ENCODE data around the gene PANX1. TPM values are rescaled to one million over a fixed set of nuclear protein-coding genes. Genes with fewer than 3 reads are reported as not detected.

The PANX1 gene
- total and polyA plus RNA-seq, 7 experiments from 2014 or later, result 3.9 to 14.8 (median 5.8) TPM

GRCh38 chr11:94178331-94178730 is 49.7 kb downstream of the PANX1 start:
- Mint-ChIP-seq H3K4me3 (no peak overlapping the region), H3K27ac (no peak overlapping the region)
- CTCF ChIA-PET, result no interaction called here

GRCh38 chr11:94179696-94180095 is 51.1 kb downstream of the PANX1 start:
- POLR2A ChIA-PET, result no interaction called here

More at GRCh38 chr11:94178331-94178730, 49.7 kb downstream of the PANX1 start:
- Mint-ChIP-seq H3K4me1 (peaks cover 0 to 5% (median 4%) of the 10 kb centered on the region in 7 donors), H3K9me3 (no peaks in the 10 kb centered on the region), H3K36me3 (peaks cover 14 to 52% (median 46%) of the 10 kb centered on the region in 5 donors), H3K27me3 (no peaks in the 10 kb centered on the region)
- no peaks in the 10 kb centered on the region for H3K4me1 ChIP-seq (ENCODE audit: control insufficient read depth in 2 of 2, insufficient read depth in 2 of 2, low read length in 2 of 2)
- H3K27ac ChIP-seq (ENCODE audit: low read depth, low read length), result no peak overlapping the region
- no peaks in the 10 kb centered on the region for H3K27me3 ChIP-seq (ENCODE audit: control insufficient read depth in 2 of 2, insufficient read depth in 2 of 2, low read length in 2 of 2)
- no peaks in the 10 kb centered on the region for H3K9me3 ChIP-seq (ENCODE audit: control insufficient read depth in 2 of 3, low read length in 3 of 3)
- H3K36me3 ChIP-seq (ENCODE audit: control insufficient read depth in 2 of 3, insufficient read depth in 3 of 3, low read length in 3 of 3), result peaks cover 0 to 34% (median 4%) of the 10 kb centered on the region in 3 experiments
- POLR2A ChIA-PET, result no interaction called here
- H3K4me3 ChIP-seq (ENCODE audit: low read length), result no peak overlapping the region
- DNase-seq (no peak), ATAC-seq (no peak)
- intact Hi-C loops (cut with micrococcal nuclease), result no loop called here

GRCh38 chr11:94181526-94181925 is 52.9 kb downstream of the PANX1 start:
- ChIA-PET CTCF (no interaction called here), POLR2A (no interaction called here)
- Histone ChIP-seq H3K27ac (ENCODE audit: low read depth, low read length) (no peak overlapping the region), H3K27me3 (ENCODE audit: control insufficient read depth in 2 of 2, insufficient read depth in 2 of 2, low read length in 2 of 2) (no peaks in the 10 kb centered on the region), H3K4me3 (ENCODE audit: low read length) (no peak overlapping the region), H3K9me3 (ENCODE audit: control insufficient read depth in 2 of 3, low read length in 3 of 3) (no peaks in the 10 kb centered on the region), H3K36me3 (ENCODE audit: control insufficient read depth in 2 of 3, insufficient read depth in 3 of 3, low read length in 3 of 3) (peaks cover 0 to 30% (median 4%) of the 10 kb centered on the region in 3 experiments), H3K4me1 (ENCODE audit: control insufficient read depth in 2 of 2, insufficient read depth in 2 of 2, low read length in 2 of 2) (no peaks in the 10 kb centered on the region)
- no peaks in the 10 kb centered on the region for H3K27me3 Mint-ChIP-seq
- intact Hi-C loops (cut with micrococcal nuclease), result no loop called here
- no peak overlapping the region for H3K4me3 Mint-ChIP-seq
- no peak for DNase-seq
- ATAC-seq, result no peak
- H3K27ac Mint-ChIP-seq, result no peak overlapping the region
- no peaks in the 10 kb centered on the region for H3K9me3 Mint-ChIP-seq
- H3K36me3 Mint-ChIP-seq, result peaks cover 14 to 57% (median 39%) of the 10 kb centered on the region in 5 donors
- peaks cover 0 to 3% (median 0%) of the 10 kb centered on the region in 7 donors for H3K4me1 Mint-ChIP-seq

More at GRCh38 chr11:94179696-94180095, 51.1 kb downstream of the PANX1 start:
- Histone ChIP-seq H3K36me3 (ENCODE audit: control insufficient read depth in 2 of 3, insufficient read depth in 3 of 3, low read length in 3 of 3) (peaks cover 0 to 30% (median 4%) of the 10 kb centered on the region in 3 experiments), H3K4me3 (ENCODE audit: low read length) (no peak overlapping the region), H3K27me3 (ENCODE audit: control insufficient read depth in 2 of 2, insufficient read depth in 2 of 2, low read length in 2 of 2) (no peaks in the 10 kb centered on the region), H3K4me1 (ENCODE audit: control insufficient read depth in 2 of 2, insufficient read depth in 2 of 2, low read length in 2 of 2) (no peaks in the 10 kb centered on the region), H3K27ac (ENCODE audit: low read depth, low read length) (no peak overlapping the region), H3K9me3 (ENCODE audit: control insufficient read depth in 2 of 3, low read length in 3 of 3) (no peaks in the 10 kb centered on the region)
- peaks cover 0 to 3% (median 0%) of the 10 kb centered on the region in 7 donors for H3K4me1 Mint-ChIP-seq
- no peak overlapping the region for H3K4me3 Mint-ChIP-seq
- no peak overlapping the region for H3K27ac Mint-ChIP-seq
- DNase-seq, result no peak
- ATAC-seq, result no peak
- intact Hi-C loops (cut with micrococcal nuclease), result no loop called here
- CTCF ChIA-PET, result no interaction called here
- peaks cover 14 to 55% (median 42%) of the 10 kb centered on the region in 5 donors for H3K36me3 Mint-ChIP-seq
- no peaks in the 10 kb centered on the region for H3K27me3 Mint-ChIP-seq
- H3K9me3 Mint-ChIP-seq, result no peaks in the 10 kb centered on the region

- no peak for ATAC-seq
- Histone ChIP-seq H3K27me3 (ENCODE audit: control insufficient read depth in 2 of 2, insufficient read depth in 2 of 2, low read length in 2 of 2) (no peaks in the 10 kb centered on the region), H3K4me1 (ENCODE audit: control insufficient read depth in 2 of 2, insufficient read depth in 2 of 2, low read length in 2 of 2) (no peaks in the 10 kb centered on the region), H3K4me3 (ENCODE audit: low read length) (no peak overlapping the region), H3K27ac (ENCODE audit: low read depth, low read length) (no peak overlapping the region), H3K9me3 (ENCODE audit: control insufficient read depth in 2 of 3, low read length in 3 of 3) (no peaks in the 10 kb centered on the region), H3K36me3 (ENCODE audit: control insufficient read depth in 2 of 3, insufficient read depth in 3 of 3, low read length in 3 of 3) (peaks cover 0 to 30% (median 4%) of the 10 kb centered on the region in 3 experiments)
- no peaks in the 10 kb centered on the region for H3K9me3 Mint-ChIP-seq
- POLR2A ChIA-PET, result no interaction called here
- DNase-seq, result no peak
- H3K36me3 Mint-ChIP-seq, result peaks cover 14 to 54% (median 35%) of the 10 kb centered on the region in 5 donors
- H3K4me3 Mint-ChIP-seq, result no peak overlapping the region
- CTCF ChIA-PET, result no interaction called here
- H3K4me1 Mint-ChIP-seq, result peaks cover 0 to 3% (median 0%) of the 10 kb centered on the region in 7 donors
- H3K27ac Mint-ChIP-seq, result no peak overlapping the region
- H3K27me3 Mint-ChIP-seq, result no peaks in the 10 kb centered on the region
- intact Hi-C loops (cut with micrococcal nuclease), result no loop called here
Observed at GRCh38 chr11:94181943-94182342, 53.3 kb downstream of the PANX1 start.

- H3K27me3 ChIP-seq (ENCODE audit: control insufficient read depth in 2 of 2, insufficient read depth in 2 of 2, low read length in 2 of 2), result no peaks in the 10 kb centered on the region
- intact Hi-C loops (cut with micrococcal nuclease), result no loop called here
- Mint-ChIP-seq H3K27ac (no peak overlapping the region), H3K4me3 (no peak overlapping the region), H3K27me3 (no peaks in the 10 kb centered on the region), H3K36me3 (peaks cover 7 to 42% (median 25%) of the 10 kb centered on the region in 5 donors), H3K9me3 (no peaks in the 10 kb centered on the region), H3K4me1 (peaks cover 0 to 3% (median 0%) of the 10 kb centered on the region in 7 donors)
- peaks cover 0 to 25% (median 4%) of the 10 kb centered on the region in 3 experiments for H3K36me3 ChIP-seq (ENCODE audit: control insufficient read depth in 2 of 3, insufficient read depth in 3 of 3, low read length in 3 of 3)
- ChIA-PET CTCF (interaction anchor here (0.7 kb wide), 1 partner anchor 8 kb away, joined by 3 read pairs; no protein-coding TSS in a partner anchor), POLR2A (no interaction called here)
- no peaks in the 10 kb centered on the region for H3K4me1 ChIP-seq (ENCODE audit: control insufficient read depth in 2 of 2, insufficient read depth in 2 of 2, low read length in 2 of 2)
- H3K4me3 ChIP-seq (ENCODE audit: low read length), result no peak overlapping the region
- ATAC-seq, result no peak
- DNase-seq, result no peak
- no peaks in the 10 kb centered on the region for H3K9me3 ChIP-seq (ENCODE audit: control insufficient read depth in 2 of 3, low read length in 3 of 3)
- no peak overlapping the region for H3K27ac ChIP-seq (ENCODE audit: low read depth, low read length)
Observed at GRCh38 chr11:94183251-94183885, 54.7 kb downstream of the PANX1 start.

GRCh38 chr11:94183886-94184264 is 55.2 kb downstream of the PANX1 start:
- Histone ChIP-seq H3K9me3 (ENCODE audit: control insufficient read depth in 2 of 3, low read length in 3 of 3) (no peaks in the 10 kb centered on the region), H3K27ac (ENCODE audit: low read depth, low read length) (no peak overlapping the region), H3K4me1 (ENCODE audit: control insufficient read depth in 2 of 2, insufficient read depth in 2 of 2, low read length in 2 of 2) (no peaks in the 10 kb centered on the region), H3K4me3 (ENCODE audit: low read length) (no peak overlapping the region), H3K27me3 (ENCODE audit: control insufficient read depth in 2 of 2, insufficient read depth in 2 of 2, low read length in 2 of 2) (no peaks in the 10 kb centered on the region), H3K36me3 (ENCODE audit: control insufficient read depth in 2 of 3, insufficient read depth in 3 of 3, low read length in 3 of 3) (peaks cover 0 to 22% (median 4%) of the 10 kb centered on the region in 3 experiments)
- intact Hi-C loops (cut with micrococcal nuclease), result no loop called here
- ATAC-seq, result peak; percentile 61
- Mint-ChIP-seq H3K27me3 (no peaks in the 10 kb centered on the region), H3K27ac (no peak overlapping the region), H3K4me1 (peaks cover 0 to 3% (median 0%) of the 10 kb centered on the region in 7 donors), H3K9me3 (peaks cover 0 to 5% (median 0%) of the 10 kb centered on the region in 11 donors), H3K36me3 (peaks cover 6 to 37% (median 20%) of the 10 kb centered on the region in 5 donors), H3K4me3 (no peak overlapping the region)
- POLR2A ChIA-PET, result no interaction called here
- CTCF ChIA-PET, result interaction anchor here (0.7 kb wide), 1 partner anchor 9 kb away, joined by 3 read pairs; no protein-coding TSS in a partner anchor
- DNase-seq, result peak in 2 of 9 donors; percentile 5 to 30

- intact Hi-C loops (cut with micrococcal nuclease), result no loop called here
- Mint-ChIP-seq H3K4me3 (no peak overlapping the region), H3K36me3 (peaks cover 6 to 32% (median 15%) of the 10 kb centered on the region in 5 donors), H3K27ac (no peak overlapping the region), H3K27me3 (no peaks in the 10 kb centered on the region), H3K9me3 (peaks cover 0 to 6% (median 0%) of the 10 kb centered on the region in 11 donors), H3K4me1 (peaks cover 0 to 3% (median 0%) of the 10 kb centered on the region in 7 donors)
- Histone ChIP-seq H3K27ac (ENCODE audit: low read depth, low read length) (no peak overlapping the region), H3K36me3 (ENCODE audit: control insufficient read depth in 2 of 3, insufficient read depth in 3 of 3, low read length in 3 of 3) (peaks cover 0 to 21% (median 4%) of the 10 kb centered on the region in 3 experiments), H3K4me3 (ENCODE audit: low read length) (no peak overlapping the region), H3K4me1 (ENCODE audit: control insufficient read depth in 2 of 2, insufficient read depth in 2 of 2, low read length in 2 of 2) (no peaks in the 10 kb centered on the region), H3K27me3 (ENCODE audit: control insufficient read depth in 2 of 2, insufficient read depth in 2 of 2, low read length in 2 of 2) (no peaks in the 10 kb centered on the region), H3K9me3 (ENCODE audit: control insufficient read depth in 2 of 3, low read length in 3 of 3) (no peaks in the 10 kb centered on the region)
- CTCF ChIA-PET, result no interaction called here
- no peak for DNase-seq
- POLR2A ChIA-PET, result no interaction called here
- ATAC-seq, result no peak
Observed at GRCh38 chr11:94184362-94184761, 55.7 kb downstream of the PANX1 start.
